DOHH2 (cell line): ENCODE measurements around the gene RSRP1.

Experiments
- H3F3A ChIP-seq: fragments of 200-600 bp; sonication (generic), shearing (Covaris generic); 2 replicates; pipeline ENCODE4 v1.6.0; 2016; ENCODE audit warnings: antibody characterized with exemption, mild to moderate bottlenecking; ENCODE audit not compliant: control insufficient read depth, insufficient read depth
- H3K27ac ChIP-seq: fragments of 200-600 bp; sonication (generic); 2 replicates; pipeline ENCODE4 v1.5.1; 2014; ENCODE audit warnings: low read depth, mild to moderate bottlenecking, low read length, moderate library complexity
- H3K27me3 ChIP-seq: fragments of 200-600 bp; sonication (generic); 2 replicates; pipeline ENCODE4 v1.6.1; 2014; ENCODE audit warnings: mild to moderate bottlenecking, low read length, mixed read lengths; ENCODE audit not compliant: control insufficient read depth
- H3K36me3 ChIP-seq: fragments of 200-600 bp; sonication (generic); 2 replicates; pipeline ENCODE4 v1.6.1; 2014; ENCODE audit warnings: mild to moderate bottlenecking, low read length, moderate library complexity, mixed read lengths; ENCODE audit not compliant: control insufficient read depth
- H3K4me1 ChIP-seq: fragments of 200-600 bp; sonication (generic); 2 replicates; pipeline ENCODE4 v1.6.1; 2014; ENCODE audit warnings: mild to moderate bottlenecking, low read length, mixed read lengths; ENCODE audit not compliant: control insufficient read depth
- H3K4me2 ChIP-seq: fragments of 200-600 bp; sonication (generic); 2 replicates; pipeline ENCODE4 v1.6.0; 2014; ENCODE audit warnings: mild to moderate bottlenecking, low read length, moderate library complexity
- H3K4me3 ChIP-seq: fragments of 200-600 bp; sonication (generic); 2 replicates; pipeline ENCODE4 v1.5.1; 2014; ENCODE audit warnings: mild to moderate bottlenecking, low read length, mixed read lengths
- H3K79me2 ChIP-seq: fragments of 200-600 bp; sonication (generic); 2 replicates; pipeline ENCODE4 v1.6.1; 2014; ENCODE audit warnings: mild to moderate bottlenecking, low read length, mixed read lengths; ENCODE audit not compliant: control insufficient read depth
- H3K9me2 ChIP-seq: fragments of 200-600 bp; sonication (generic); replicated peaks from 2 replicates; pipeline ENCODE4 v1.6.1; 2014; ENCODE audit warnings: mild to moderate bottlenecking, low read length, mixed read lengths; ENCODE audit not compliant: control insufficient read depth
- H3K9me3 ChIP-seq: fragments of 200-600 bp; sonication (generic); 2 replicates; pipeline ENCODE4 v1.6.1; 2014; ENCODE audit warnings: antibody characterized with exemption, low read length, mixed read lengths; ENCODE audit not compliant: control insufficient read depth, insufficient read depth
- H4K20me1 ChIP-seq: fragments of 200-600 bp; sonication (generic); 2 replicates; pipeline ENCODE4 v1.6.0; 2014; ENCODE audit warnings: low read depth, mild to moderate bottlenecking, antibody characterized with exemption, low read length, moderate library complexity; ENCODE audit not compliant: control insufficient read depth, insufficient read depth
- CTCF ChIP-seq: fragments of 200-600 bp; sonication (generic); IDR thresholded peaks from one replicate; pipeline ENCODE4 v1.5.1; 2014; ENCODE audit warnings: antibody characterized with exemption, mild to moderate bottlenecking, low read depth, low read length; ENCODE audit not compliant: poor library complexity, severe bottlenecking
- EZH2phosphoT487 ChIP-seq: fragments of 200-600 bp; sonication (generic); IDR thresholded peaks from 2 replicates; pipeline ENCODE4 v1.6.1; 2017; ENCODE audit warnings: borderline replicate concordance, mild to moderate bottlenecking, antibody characterized with exemption, low read length, moderate library complexity, mixed read lengths

Gene RSRP1

GRCh38 chr1:25212725-25213124, 34.5 kb downstream of the RSRP1 start:
- H3K4me2 ChIP-seq: no peak overlapping the region
- H4K20me1 ChIP-seq: no peaks in the 10 kb centered on the region
- no peak overlapping the region for H3K4me3 ChIP-seq
- no peaks in the 10 kb centered on the region for H3K79me2 ChIP-seq
- H3K4me1 ChIP-seq: peaks cover 17% of the 10 kb centered on the region
- no peak overlapping the region for H3K27ac ChIP-seq
- no peaks in the 10 kb centered on the region for H3K9me3 ChIP-seq
- 0 out of 2 replicates have a peak, but pooled peaks cover 5% of the 10 kb centered on the region for H3K27me3 ChIP-seq
- no peaks in the 10 kb centered on the region for H3K36me3 ChIP-seq
- TF ChIP-seq EZH2phosphoT487 (no peak), CTCF (no peak)
- no peaks in the 10 kb centered on the region for H3K9me2 ChIP-seq
- H3F3A ChIP-seq: no peaks in the 10 kb centered on the region

- no peaks in the 10 kb centered on the region for H4K20me1 ChIP-seq
- no peaks in the 10 kb centered on the region for H3K36me3 ChIP-seq
- H3K4me3 ChIP-seq: no peak overlapping the region
- H3K27me3 ChIP-seq: peaks cover 11% of the 10 kb centered on the region; the same call in 1 of the 2 replicates
- no peak overlapping the region for H3K4me2 ChIP-seq
- H3K79me2 ChIP-seq: no peaks in the 10 kb centered on the region
- H3F3A ChIP-seq: no peaks in the 10 kb centered on the region
- peaks cover 5% of the 10 kb centered on the region for H3K4me1 ChIP-seq
- no peak overlapping the region for H3K27ac ChIP-seq
- TF ChIP-seq EZH2phosphoT487 (no peak), CTCF (no peak)
- no peaks in the 10 kb centered on the region for H3K9me3 ChIP-seq
- no peaks in the 10 kb centered on the region for H3K9me2 ChIP-seq
Observed at GRCh38 chr1:25210728-25211127, 36.5 kb downstream of the RSRP1 start.

GRCh38 chr1:25209516-25209915, 37.7 kb downstream of the RSRP1 start:
- H3K9me2 ChIP-seq: no peaks in the 10 kb centered on the region
- H3K79me2 ChIP-seq: no peaks in the 10 kb centered on the region
- no peak overlapping the region for H3K4me3 ChIP-seq
- no peaks in the 10 kb centered on the region for H3K4me1 ChIP-seq
- H4K20me1 ChIP-seq: no peaks in the 10 kb centered on the region
- H3K27ac ChIP-seq: no peak overlapping the region
- H3F3A ChIP-seq: no peaks in the 10 kb centered on the region
- H3K27me3 ChIP-seq: peaks cover 18% of the 10 kb centered on the region; the same call in 1 of the 2 replicates
- H3K9me3 ChIP-seq: no peaks in the 10 kb centered on the region
- no peak overlapping the region for H3K4me2 ChIP-seq
- TF ChIP-seq EZH2phosphoT487 (no peak), CTCF (no peak)
- no peaks in the 10 kb centered on the region for H3K36me3 ChIP-seq
